SK-N-DZ (cell line): ENCODE measurements around the gene HK1.

ENCODE experiments used
- DNase-seq: peaks from one replicate; pipeline ENCODE4 v3.0.0-alpha.2; 2015; ENCODE audit warnings: low spot score

HK1 gene

DNA sequence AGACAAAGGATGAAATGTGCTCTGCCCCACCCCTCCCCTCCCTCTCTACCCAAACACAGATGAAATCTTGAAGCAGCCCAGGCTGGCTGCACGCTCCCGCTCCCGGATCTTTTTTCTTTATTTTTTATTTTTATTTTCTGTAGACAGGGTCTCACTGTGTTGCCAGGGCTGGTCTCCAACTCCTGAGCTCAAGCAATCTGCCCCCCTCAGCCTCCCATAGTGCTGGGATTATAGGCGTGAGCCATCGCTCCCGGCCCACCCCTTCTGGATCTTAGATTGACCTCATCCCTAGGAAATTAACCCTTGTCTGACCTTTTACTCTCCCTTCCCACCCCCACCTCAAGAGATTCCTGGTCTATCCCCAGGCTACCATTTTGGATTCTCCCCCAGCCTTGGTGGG is 124.1 kb downstream of the HK1 start:
- no peak for DNase-seq

DNA sequence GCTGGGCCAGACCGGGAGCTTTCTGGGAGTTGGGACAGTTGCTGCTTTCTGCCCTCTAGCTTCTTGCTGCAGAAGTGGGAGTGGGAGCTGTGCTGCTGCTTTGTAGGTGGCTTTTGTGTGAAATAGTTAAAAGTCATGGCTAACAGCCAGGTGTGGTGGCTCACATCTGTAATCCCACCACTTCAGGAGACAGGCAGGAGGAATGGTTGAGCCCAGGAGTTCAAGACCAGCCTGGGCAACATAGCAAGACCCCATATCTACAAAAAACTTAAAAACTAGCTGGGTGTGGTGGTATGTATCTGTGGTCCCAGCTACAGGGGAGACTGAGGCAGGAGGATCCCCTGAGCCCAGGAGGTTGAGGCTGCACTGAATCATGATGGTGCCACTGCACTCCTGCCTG is 124.8 kb downstream of the HK1 start:
- no peak for DNase-seq

DNA sequence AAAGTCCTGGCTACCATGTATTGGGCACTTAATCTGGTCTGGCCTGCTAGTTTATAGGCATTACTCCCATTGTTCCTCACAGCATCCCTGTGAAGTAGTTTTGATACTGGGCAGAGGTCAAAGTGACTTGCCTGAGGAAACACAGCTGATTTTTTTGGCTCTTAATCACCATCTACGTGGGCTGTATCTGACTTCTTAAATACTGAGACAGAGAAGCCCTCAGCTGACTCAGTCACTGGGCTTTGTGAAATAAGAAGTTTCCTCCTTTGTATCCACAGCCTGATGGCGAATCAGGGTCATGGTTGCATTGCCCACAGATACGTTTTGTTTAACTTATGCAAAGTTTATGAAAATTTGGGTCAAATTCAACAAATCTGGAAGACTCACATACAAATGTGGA is 125.2 kb downstream of the HK1 start:
- DNase-seq = no peak

DNA sequence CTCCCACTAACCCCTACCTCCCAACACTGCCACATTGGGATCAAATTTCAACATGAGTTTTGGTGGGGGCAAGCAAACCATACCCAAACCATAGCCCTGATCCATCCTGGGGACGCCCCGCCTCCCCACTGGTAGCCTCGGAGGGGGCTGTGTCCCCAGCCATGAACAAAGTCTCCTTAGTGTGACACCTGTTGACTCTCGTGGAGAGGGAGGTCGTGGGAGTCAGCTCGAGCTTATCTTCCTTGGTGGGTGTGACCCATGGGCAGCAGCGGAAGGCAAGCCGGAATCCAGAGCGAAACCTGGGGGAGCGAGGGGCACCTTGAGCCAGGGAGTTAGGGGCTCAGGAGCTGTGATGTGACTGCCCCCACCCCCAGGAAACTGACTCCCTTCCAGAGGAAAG is 126.5 kb downstream of the HK1 start:
- DNase-seq = no peak

DNA sequence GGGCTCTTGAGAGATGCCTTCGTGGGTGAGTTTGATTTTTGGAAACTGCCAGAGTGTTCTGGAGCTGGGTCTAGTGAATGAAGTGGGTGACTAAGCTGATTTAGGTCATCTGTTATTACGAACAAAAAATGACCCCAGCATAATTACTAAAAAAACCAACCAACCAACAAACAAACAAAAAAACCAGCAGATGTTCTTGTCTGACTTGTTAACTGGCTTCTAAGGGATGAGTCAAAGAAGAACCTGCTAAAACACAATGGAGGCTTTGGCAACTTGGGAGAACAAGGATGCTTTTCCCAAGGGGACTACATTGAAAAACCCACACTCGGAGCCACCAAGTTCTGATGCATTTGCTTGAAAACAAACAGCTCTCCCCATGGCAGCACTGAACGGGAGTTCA is 126.9 kb downstream of the HK1 start:
- DNase-seq = no peak

DNA sequence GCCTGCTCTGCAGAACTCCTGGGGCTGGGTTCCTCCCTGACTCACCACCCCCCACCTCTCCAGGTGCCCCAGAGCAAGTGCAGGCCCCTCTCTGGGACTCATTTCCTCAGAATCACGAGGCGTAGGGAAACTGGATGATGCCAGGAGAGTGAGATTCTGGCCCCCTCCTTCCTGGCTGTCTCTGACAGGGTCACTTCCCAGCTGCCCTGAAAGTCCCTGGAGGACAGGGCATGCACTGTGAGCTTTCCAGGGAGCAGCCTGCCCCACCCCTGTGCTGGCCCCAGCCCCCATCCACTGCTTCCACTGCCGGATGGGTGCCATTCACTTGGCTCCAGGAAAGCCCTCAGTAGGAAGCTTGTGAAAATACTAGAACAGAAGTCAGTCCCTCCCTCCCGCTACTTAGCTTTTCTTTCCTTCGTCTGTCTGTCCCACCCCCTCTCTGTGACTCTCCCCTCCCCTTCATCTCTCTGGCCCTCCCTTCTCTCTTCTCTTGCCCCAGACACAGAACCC is 128.1 kb downstream of the HK1 start:
- no peak for DNase-seq

DNA sequence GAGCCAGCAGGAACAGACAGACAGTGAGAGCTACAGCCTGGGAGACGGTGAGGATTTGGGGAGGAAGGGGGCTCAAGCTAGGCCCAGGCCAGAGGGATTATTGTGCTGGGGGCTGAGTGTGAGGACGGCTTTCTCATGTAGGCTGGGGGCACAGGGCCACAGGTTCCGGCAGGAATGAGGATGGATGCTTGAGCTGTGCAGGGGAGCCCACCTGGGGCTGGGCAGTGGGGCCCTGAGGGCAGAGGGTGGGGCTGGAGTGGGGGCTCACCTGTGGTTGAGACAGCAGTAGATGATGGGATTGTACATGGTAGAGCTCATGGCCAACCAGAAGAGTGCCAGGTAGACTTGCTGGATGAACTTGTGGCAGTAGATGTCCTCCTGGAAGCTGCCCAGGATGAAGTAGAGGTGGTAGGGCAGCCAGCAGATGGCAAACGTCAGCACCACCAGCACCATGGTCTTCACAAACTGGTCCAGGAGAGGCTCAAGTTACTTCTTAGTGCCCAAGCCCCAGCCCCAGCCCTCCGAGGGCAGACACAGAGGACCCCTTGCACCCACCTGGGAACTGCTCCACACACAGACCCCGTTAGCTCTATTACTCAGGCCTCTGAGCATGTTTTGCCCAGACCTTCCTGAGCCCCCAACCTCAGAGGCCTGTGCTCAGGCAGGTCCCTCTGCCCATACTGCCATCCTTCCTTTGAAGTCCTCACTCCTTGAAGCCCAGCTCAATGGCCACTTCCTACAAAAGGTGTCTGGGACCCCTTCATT is 128.7 kb downstream of the HK1 start:
- no peak for DNase-seq

DNA sequence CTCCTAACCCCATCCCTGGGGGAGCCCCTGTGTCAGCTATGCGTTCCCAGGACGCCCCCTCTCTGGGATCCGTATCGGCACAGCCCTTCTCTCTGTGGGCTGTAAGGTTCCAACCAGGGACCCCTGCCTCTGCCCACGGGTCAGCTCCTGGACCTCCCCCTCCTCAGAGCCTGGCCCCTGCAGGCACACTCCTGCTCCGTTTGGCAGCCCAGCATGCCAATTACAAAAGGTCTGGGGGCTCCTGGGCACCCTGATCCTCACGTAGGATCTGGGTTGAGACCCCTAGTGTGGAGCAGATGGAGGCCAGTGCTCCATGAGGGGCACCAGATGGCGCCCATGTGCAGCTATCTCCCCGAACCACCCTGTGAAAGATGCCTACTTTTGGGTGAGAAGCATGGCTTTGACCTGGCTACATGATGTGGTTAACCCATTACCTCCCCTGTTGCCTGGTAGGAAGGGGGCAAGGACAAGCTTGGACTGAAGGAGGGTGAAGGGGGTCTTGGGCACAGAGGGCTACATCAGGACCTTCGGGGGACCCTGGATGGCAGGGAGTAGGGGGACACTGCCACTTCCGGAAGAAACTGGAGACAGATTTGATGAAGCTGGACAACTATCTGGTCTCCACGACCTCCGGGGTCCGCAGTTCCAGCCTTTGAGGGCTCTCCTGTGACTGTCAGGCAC is 129.5 kb downstream of the HK1 start:
- DNase-seq = peak; percentile 67

DNA sequence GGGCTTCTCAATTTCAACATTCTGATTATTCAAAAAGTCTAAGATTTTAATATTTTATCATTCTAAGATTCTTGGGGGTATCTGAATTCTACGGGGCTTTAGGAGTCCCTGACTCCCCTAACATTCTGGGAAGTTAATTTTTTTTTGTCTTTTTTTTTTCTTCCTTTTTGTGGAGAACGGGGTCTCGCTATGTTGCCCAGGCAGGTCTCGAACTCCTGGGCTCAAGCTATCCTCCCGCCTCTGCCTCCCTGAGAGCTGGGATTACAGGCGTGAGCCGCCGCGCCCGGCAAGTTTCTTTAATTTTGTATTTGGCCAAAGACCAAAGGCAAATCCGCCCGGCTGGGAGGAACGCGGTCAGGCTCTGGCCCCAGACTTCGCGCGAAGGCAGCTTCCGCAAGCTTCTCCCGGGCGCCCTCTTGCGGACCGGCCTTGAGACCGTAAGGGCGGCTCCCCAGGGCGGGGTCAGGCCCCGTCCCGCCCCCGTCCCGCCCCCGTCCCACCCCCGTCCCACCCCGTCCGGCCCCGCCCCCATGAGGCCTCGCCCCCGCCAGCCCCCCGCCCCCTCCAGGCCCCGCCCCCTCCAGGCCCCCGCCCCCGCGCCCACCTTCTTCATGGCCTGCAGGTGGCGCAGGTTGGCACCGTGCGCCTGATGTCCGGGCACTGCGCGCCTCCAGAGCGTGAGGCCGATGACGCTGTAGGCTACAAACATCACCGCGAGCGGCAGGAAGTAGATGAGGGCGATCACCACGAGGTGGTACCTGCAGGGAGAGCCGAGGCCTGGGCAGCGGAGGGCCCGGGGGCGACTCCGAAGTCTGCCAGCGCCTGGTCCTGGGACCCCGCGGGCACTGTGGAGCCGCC is 130.3 kb downstream of the HK1 start:
- DNase-seq = peak; percentile 89

DNA sequence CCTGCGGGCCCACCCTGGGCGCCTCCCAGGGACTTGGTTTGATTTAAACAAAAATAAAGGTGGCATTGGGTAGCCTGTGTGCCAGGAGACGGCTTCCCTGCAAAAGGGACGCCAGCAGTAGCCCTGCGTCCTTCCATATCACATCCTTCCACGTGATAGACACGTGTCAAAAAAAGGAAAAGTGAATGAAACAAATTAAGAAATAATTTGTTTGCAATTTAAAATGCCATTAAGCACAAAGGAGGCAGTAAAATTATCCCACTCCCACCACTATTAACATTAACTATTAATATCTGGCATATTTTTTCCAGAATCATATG is 130.8 kb downstream of the HK1 start:
- DNase-seq = no peak

DNA sequence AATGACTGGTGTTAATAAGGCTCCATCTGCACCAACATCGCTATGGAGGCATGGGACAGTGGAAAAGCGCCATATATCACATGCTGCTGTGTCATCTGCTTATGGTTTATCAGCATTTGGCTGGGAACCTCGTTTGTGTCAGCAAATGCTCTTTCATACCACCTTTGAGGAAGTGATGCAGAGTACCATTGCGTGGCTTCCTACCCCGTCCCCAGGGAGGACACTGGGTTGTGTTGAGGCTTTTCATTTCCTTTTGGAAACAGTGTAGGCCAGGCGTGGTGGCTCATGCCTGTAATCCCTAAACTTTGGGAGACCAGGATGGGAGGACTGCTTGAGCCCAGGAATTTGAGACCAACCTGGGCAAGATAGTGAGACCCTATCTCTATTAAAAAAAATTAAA is 131.7 kb downstream of the HK1 start:
- DNase-seq = no peak

DNA sequence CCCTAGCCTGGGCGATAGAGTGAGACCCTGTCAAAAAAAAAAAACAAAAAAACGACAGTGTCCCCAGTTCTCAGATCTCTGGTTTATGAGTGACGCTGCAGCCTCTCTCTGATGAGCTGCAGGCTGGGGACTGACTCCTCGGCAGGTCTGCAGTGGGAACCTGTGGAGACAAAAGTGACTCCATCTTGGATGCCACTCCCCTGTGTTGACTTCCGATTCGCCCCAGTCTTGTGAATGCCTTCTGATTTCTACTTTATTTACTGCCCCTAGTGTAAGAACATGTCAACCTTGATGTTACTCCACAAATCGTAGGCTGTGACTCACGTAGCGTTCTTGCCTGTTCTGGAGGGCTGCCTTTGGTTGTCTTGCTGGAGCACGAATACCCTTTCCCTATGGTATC is 132.2 kb downstream of the HK1 start:
- no peak for DNase-seq

DNA sequence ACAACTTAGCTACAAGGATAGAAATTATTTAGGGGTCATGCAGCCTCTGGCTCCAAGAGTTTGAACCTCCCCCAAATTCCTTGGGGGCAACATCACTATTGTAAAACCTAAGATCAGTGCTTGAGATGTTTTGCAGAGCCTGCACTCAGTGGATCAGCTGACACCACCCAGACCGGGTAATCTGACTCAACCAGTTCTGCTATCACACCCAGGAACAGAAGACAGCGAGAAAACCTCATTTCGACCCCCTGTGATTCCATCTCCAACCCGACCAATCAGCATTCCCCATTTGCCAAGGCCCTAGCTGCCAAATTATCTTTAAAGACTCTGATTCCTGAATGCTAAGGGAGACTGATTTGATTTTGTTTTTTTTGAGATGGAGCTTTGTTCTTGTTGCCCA is 133.2 kb downstream of the HK1 start:
- DNase-seq = no peak

DNA sequence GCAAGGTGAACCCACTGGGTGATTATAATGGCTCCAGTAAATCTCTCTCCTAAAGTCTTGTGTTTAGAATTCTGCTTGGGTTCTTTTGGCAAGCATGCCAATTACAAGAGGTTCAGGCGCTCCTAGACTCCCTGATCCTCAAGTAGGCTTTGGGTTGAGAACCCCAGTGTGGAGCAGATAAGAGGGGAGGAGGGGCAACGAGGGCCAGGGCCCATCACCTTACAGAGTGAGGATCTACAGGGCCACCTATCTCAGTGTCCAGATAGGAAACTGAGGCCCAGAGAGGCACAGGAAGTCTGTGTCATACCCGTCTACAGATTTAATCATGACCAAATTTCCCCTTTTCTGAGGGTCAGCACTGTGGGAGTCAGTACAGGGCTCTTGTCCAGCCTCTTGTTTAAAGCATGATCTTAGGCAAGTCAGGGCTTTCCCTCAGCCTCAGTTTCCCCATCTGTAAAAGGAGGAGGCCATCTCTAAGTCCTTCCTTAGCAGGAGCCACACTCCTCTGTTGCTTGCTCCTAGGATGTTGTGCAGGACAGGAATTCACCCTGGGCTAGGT is 134.0 kb downstream of the HK1 start:
- DNase-seq = no peak

DNA sequence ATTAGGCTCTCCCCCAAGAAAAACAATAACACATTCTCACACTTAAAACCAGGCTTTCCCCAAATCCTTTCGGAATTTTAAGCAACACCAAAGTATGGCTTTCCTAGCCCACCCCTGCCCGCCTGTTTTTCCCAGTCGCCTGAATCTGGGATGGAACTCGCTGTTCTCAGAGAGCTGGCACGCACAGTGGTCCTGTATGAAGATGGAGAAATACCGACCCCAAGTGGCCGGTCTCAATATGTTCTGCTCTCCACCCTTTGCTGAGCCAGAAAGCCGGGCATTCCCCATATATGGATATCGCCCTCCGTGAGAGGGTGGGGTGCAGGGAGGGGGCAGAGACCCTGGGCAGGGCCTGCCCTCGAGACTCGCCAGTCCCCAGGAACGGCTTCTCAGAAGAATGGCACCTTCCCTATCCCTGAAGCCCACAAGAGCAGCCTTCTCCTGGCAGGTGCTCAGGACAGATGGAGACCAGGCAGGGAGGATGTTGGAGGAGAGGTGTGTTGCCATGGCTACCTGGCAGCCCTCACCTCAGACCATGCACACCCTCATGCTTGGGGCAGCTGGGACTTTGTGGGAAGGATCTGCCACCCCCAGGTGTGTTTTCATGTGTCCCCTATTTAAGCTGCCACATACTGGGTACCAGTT is 135.0 kb downstream of the HK1 start:
- peak; percentile 61 for DNase-seq

DNA sequence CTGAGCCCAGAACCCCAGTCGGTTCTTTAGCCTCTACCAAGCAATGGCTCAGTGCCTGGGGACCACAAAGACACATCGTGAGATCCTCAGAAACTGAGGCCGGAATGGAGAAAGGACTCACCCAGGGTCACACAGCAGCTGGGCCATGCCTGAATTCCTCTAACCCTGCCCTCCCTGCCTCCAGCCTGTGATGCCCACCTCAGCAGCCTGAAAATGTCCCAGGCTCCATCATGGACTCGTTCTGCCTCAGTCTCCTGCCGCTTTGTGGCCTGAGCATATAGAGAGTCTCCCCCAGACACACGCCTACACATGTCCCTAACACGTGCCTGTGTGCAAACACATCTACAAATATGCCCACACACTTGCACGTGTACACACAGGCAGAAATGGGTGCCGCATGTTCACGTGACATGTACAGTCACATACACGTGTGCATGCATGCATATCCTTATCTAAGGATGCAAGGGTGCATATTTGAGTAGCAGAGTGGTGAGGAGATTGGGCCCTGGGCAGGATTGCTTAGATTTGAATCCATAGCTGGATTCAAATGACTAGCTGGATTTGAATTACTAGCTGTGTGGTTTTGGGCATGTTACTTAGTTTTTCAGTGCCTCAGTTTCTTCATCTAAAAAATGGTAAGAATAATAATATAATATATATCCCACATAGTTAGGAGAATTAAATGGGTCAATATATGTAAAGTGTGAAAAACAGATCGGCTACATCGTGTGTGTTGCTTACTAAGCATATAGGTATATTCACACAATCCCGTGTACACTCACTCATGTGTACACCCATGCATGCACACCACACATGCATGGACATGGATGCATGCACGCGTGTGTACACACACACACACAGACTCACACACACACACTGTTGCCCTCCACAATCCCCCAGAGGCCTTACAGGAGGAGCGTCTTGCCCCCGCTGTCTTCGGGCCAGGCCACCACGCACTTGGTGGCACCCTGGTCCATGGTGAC is 136.0 kb downstream of the HK1 start:
- no peak for DNase-seq

DNA sequence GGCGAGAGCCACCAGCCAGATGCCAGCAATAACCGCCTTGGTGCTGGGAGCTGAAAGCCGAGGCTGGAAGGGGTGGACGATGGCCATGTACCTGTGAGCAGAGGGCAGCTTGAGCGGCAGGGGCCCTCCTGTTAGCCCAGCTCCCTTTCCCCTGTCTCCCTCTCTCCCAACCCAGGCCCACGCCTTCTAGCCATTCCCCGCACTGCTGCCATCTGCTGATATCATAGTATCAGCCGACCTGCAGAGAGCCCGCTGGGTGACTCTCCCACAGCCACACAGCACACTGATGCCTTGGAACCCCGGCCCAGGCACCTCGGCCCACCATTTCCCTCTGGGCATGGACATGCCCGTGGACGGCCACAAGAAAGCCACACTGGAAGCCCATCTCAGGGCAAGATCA is 136.8 kb downstream of the HK1 start:
- no peak for DNase-seq

DNA sequence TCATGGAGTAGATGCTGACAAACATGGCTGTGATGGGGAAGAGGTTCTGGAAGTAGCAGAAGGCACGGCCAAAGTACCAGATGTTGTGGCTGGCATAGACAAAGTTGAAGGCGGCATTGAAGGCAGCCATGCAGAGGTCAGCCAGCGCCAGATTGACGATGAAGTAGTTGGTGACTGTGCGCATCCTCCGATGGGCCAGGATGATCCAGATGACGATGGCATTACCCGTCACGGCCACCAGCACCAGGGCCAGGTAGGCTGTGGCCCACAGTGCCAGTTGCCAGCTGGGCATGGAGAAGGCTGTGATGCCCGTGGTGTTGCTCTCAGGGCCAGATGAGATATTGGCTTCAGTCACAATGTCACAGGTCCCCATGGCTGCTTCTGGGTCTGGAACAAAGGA is 137.7 kb downstream of the HK1 start:
- DNase-seq = no peak

DNA sequence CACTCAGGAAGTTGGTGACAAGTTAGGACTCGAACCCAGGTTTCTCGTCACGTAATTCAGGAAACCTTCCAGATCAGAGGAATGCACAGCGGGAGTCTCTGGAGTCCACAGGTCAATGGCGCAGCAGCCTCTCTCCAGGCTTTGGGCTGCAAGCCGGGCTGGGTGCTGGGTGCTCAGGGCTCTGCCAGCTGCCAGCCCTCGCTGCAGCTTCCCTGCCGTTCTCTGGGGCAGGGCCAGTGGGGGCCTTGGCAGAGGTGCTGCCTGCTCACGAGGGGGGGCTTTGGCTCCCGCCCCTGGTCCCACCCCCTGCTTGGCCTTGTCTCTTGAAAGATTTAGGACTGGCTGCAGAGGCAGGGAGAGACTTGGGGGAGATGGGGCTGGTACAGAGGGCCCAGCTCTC is 138.4 kb downstream of the HK1 start, which contains the start of gene TACR2:
TACR2 (minus strand) TSS at position 224 of the 400 bp plus-strand sequence. CDS start 595 bp downstream, outside the sequence.
- no peak for DNase-seq

DNA sequence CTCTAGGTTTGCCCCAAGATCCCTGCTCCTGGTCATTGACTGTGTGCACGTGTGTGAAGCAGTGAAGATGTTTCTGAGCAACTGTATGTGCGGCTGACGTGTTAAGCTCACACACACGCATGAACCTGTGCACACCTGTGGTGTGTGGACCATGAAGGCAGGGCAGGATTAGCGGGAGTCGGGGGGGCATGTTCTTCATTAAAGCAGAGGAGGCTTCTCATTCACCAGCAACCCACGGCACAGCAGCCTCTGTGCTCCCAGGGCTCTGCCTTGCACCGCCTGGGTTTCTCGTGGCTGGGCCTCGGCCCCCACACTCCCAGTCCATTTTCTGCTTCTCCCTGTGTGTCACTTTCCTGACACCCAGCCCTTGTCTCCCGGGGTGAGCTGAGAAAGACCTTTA is 139.2 kb downstream of the HK1 start:
- no peak for DNase-seq
